GM19043 (cell line): ENCODE results near the gene GDF2.

ENCODE experiments used
- ATAC-seq: cut with Tn5 transposase; IDR thresholded peaks from one replicate; pipeline ENCODE4 v1.9.1; 2021; ENCODE audit warnings: low read depth; ENCODE audit not compliant: unreplicated experiment

GDF2 gene

DNA sequence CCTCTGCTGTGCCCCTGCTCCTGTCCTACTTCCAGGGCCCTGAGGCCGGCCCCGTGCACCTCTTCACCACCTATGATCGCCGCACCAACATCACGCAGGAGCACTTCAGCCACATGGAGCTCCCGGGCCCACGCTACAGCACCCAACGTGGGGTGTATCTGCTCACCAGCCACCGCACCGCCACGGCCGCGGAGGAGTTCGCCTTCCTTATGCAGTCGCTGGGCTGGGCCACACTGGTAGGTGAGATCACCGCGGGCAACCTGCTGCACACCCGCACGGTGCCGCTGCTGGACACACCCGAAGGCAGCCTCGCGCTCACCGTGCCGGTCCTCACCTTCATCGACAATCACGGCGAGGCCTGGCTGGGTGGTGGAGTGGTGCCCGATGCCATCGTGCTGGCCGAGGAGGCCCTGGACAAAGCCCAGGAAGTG lies 27.7 kb downstream of the GDF2 start:
- ATAC-seq, result no peak

DNA sequence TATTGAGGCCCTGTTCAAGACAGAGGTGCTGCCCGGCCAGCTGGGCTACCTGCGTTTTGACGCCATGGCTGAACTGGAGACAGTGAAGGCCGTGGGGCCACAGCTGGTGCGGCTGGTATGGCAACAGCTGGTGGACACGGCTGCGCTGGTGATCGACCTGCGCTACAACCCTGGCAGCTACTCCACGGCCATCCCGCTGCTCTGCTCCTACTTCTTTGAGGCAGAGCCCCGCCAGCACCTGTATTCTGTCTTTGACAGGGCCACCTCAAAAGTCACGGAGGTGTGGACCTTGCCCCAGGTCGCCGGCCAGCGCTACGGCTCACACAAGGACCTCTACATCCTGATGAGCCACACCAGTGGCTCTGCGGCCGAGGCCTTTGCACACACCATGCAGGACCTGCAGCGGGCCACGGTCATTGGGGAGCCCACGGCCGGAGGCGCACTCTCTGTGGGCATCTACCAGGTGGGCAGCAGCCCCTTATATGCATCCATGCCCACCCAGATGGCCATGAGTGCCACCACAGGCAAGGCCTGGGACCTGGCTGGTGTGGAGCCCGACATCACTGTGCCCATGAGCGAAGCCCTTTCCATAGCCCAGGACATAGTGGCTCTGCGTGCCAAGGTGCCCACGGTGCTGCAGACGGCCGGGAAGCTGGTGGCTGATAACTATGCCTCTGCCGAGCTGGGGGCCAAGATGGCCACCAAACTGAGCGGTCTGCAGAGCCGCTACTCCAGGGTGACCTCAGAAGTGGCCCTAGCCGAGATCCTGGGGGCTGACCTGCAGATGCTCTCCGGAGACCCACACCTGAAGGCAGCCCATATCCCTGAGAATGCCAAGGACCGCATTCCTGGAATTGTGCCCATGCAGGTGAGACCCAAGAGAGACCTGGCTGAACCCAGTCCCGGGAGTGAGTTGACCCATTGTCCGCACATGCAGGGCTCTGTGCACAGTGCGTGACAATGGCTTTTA lies 28.7 kb downstream of the GDF2 start:
- ATAC-seq, result no peak

DNA sequence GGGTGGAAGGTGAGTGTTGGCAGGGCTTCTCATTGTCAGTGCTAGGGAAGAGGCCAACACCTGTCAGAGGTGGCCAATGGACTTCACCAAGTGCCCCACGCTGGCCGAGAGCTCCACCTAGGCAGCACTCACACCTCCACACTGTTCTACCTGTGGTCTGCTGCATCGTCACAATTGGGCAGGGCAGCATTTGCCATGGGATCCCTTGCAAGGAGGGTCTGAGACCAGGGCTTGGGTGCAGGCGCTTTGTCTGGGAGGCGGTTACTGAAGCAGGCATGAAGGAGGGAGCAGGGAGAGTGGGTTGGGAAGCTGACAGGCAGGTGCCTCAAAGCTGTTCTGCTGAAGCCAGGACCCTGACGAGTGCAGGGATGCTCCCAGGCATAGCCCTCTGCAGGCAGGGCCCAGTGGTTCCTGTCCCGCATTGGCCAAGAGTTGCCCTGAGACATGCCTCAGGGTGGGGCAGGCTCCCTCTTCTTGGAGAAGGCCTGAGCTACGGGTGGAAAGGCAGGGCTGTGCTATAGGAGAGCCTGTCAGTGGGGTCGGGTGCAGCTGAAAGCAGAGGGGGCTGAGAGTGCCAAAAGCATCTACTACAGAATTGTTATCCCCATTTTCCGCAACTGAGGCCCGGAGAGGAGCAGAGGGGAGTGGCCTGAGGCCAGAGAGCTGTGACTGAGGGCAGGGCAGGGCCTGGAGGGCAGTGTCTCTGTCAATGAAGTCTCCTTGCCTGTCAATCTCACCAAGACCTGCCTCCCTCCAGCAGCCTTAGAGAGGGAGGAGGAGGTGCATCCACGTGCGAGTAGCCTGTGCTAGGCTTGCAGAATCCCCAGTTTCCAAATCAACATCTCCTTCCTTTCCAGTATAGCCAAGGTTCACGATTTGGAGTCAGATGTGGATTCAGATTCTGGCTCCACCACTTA lies 29.9 kb downstream of the GDF2 start:
- ATAC-seq, result no peak

DNA sequence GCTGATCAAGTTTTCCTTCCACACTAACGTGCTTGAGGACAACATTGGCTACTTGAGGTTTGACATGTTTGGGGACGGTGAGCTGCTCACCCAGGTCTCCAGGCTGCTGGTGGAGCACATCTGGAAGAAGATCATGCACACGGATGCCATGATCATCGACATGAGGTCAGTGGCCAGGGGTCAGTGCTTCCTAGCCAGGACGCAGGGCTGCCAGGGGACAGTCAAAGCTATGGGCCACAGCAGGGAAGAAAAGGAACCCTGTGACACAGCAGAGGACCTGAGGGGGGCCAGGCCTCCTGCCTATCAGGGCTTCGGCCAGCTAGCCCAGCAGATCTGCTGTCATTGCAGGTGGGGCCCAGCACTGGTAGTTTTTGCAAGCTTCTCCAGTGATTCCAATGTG lies 31.1 kb downstream of the GDF2 start:
- ATAC-seq, result no peak

DNA sequence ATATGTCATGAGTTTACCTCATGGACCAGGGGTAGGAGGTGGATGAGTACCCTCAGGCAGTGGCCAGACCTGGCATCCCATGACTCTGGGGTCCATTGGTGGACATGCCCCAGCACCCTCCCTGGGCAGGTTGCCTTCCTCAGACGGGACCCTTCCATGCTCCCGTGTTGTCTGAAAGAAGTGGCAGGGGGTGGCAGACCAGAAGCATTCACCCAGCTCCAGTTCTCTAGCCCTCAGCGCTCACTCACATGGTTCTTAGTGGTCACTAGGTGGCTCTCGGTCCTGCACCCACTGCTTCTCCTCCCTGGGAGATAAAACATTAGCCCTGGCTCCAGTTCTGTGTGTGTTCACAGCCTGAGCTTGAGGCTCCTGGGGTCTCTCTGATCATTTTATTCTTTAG lies 31.9 kb downstream of the GDF2 start:
- no peak for ATAC-seq

DNA sequence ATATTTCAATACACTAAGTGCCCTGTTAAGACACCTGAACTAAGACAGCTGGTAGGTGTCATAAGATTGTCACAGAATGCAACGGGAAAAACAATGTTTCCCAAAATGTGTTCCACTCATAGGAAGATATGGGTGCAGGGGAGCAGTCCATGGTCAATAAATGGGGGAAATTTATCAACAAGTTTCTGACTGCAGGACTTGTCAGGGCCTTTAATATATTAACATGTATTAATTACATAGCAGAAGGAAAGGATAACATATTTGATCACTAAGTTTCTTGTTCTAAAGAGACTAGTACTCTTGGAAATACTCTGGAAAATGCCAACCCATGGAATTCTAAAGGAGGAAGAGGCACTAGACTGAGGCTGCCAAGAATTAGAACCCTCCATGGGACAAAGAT lies 32.6 kb downstream of the GDF2 start:
- no peak for ATAC-seq

DNA sequence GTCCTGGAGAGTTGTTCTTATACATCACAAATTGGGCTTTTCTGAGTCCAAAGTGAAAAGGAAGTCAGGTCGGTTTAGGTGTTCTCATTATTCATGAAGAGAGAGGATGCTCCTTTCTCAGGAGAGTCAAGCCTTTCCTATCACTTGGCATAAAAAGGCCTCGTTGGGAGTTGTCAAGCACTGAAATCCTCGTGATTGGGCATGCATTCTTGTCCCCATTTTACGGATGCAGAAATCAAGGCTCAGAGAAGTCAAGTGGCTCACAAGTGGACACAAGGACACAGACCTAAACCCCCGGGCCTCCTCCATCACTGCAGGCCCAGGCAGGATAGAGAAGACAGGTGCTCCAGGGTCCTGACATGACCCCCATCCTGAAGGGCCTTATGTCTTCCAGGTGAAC lies 34.5 kb downstream of the GDF2 start:
- no peak for ATAC-seq

DNA sequence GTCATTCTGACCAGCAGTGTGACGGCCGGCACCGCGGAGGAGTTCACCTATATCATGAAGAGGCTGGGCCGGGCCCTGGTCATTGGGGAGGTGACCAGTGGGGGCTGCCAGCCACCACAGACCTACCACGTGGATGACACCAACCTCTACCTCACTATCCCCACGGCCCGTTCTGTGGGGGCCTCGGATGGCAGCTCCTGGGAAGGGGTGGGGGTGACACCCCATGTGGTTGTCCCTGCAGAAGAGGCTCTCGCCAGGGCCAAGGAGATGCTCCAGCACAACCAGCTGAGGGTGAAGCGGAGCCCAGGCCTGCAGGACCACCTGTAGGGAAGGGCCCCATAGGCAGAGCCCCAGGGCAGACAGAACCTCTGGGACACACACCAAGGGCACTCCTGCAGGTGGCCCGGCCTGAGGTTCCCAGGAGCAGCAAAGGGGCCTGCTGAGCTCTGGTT lies 34.9 kb downstream of the GDF2 start:
- ATAC-seq, result no peak

DNA sequence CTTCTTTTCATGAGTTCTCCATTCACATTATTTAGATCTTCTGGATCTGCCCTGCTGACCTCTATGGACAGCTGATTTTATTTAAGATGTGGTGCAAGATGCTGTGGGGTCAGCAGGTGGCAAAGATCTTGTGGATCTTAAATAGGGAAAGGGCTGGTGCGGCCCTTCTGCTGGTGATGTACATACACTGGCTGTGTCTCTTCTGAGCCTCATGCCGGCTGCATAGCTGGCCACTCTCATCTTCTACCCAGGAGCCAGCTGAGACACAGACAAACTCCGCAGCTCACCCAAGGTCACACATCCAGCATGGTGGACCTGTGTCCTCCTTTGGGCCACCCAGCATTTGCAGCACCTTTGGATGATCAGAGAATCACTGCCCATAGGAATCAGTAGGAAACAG lies 35.7 kb downstream of the GDF2 start:
- ATAC-seq, result no peak

DNA sequence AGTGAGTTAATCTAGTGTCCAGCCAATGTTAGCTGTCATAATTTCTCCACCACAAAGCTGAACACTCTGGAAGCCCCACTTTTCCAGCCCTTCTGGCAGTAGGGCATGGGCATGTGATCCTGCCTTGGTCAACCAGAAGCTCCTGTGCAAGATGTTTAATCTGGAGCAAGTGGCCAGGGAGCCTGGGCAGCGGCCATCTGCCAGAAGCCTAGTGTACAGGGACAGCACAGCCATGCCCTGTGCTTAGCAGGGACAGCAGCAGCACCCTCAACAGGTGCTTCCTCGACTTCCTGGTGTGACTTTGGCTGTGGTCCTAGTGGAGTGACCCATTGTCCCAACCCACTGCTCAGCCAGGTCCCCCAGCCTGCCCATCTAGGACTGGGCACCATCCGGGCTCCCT lies 36.2 kb downstream of the GDF2 start:
- ATAC-seq, result no peak

DNA sequence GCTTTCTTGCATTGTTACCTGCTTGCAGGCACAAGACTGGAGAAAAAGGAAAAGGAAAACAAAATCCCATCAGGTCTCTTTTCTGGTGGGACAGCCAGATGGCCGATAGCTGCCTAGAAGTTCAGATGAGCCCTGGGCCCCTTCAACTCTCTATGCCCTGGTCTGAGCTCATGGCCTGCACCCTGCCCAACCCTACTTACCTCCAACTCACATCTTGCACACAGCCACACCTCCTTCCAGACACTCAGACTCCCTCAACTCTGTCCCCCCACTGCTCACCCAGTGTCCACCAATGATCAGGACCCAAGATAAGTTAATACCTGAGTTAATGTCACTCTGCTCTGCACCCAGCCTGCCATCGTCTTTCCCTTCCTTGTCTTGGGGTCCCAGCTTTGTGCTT lies 36.8 kb downstream of the GDF2 start:
- ATAC-seq, result no peak

DNA sequence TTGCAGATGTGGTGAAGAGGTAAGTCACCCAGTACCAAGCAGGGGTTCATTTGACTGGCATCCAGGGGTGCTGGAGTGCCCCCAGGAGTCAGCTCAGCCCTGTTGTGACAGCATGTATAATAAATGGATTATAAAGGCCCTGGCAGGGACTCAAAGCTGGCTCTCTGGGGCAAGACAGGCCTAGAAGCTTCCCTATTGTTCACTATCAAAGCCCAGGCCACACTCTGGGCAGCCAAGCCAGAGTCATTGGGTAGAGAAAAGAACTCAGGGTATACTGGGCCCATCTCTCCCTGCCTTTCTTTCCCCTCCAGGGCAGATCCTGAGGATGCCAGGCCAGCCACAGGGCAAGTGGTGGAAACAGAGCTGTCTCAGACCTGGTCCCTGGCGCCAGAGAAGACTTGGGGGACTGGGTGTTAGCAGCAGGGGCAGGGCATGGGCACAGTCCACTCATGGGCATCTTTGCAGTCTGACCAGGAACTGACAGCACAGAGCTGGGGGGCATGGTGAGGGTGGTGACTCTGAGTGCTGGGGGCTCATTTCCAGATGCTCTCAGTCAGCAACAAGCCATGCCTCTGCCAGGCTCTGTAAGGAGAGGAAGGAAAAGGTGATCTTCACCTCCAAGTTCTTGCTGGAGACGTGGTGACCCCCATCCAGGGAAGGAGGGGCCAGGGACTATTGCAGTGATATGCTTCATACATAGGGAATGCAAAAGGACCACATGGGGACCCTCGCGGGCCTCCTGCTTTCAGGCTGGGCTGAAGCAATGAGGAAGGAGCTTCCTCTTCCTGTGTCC lies 37.6 kb downstream of the GDF2 start:
- ATAC-seq, result no peak

DNA sequence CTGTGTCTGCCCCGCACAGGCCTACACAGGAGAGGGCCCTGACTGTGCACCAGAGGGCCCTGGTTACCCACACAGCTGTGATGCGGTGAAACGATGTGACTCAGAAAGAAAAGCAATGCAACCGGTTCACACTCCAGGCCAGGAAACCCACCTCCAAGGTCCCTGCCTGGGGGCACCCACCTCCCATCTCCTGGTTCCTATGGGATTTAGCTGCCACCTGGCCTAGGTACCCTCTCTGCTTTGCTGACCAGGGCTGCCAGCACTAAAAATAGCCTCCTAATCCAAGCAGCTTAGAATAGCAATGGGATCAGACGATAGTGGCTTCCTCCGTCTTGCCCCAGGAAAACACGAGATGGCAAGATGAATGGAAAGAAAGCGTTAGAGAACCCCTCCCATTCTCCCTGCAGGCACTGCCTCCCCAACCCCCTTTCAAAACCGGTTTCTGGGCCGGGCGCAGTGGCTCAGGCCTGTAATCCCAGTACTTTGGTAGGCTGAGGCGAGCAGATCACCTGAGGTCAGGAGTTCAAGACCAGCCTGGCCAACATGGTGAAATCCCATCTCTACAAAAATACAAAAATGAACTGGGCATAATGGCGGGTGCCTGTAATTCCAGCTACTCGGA lies 38.3 kb downstream of the GDF2 start:
- no peak for ATAC-seq

DNA sequence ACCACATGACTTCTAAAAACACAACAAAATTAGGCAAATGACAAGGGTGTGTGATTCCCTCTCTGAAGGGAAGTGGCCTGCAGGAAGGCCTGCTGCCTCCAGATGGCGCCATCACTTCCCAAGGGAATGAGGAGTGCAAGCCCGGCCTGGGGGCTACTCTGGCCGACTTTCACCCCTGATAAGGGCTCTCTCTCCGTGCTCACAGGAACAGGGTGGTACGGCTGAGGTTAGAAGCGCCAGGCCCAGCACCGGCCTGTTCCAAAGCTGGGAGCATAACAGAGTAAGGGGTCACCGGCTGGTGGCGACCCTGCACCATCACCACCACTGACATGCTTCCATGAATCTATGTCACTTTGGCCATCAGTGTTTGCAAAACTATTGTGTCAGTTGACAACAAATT lies 39.0 kb downstream of the GDF2 start:
- no peak for ATAC-seq

DNA sequence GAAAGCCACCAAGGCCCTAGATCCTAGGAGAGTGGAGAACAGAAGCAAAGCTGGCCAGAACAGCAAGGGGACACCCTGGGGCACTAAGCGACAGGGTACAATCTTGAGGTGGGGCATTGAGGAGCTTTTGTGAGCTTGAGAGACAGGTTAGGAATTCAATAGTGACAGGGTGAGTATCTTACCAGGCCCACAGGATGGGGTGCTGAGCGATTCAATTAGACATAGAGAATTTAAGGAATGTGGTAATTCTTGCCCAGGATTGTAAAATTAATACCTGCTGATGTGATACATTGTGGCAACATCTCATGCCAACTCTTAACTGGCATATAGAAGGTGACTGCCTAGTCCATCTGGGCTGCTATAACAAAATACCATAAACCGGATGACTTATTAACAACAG lies 39.9 kb downstream of the GDF2 start:
- ATAC-seq, result no peak

DNA sequence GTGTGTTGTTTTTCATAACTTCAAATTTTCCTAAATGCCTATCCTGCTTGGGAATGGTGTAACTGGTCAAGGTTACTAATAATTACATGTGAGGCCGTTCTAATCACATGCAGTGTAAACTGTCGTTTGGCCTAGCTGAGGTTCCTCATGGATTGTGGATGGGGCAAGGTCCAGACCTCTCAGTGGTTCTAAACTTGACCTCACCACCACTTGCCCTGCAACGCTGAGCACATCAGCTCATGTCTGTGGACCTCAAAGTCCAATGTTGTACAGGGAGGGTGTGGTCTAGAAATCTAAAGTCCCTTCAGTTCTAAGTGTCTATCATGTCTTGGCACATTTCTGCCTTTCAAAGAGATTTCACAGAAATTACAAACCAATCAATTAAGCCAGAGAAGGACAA lies 41.5 kb downstream of the GDF2 start:
- ATAC-seq, result no peak

DNA sequence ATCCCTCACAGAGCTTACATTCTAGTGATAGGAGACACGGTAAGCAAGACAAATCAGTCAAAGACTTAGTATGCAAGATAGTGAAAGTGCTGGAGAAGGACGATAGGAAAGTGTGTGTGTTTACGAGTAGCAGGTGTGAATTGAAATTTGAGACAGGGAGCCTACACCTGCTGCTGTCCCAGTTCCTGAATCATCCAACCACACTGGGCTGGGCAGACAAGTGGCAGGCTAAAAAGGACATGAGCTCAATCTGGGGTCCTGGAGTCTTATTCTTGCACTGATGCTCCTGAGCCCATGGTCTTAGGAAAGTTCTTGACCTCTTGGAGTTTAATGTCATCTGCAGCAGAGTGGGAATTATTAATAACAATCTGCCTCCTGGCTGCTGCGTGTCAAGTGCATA lies 42.1 kb downstream of the GDF2 start:
- no peak for ATAC-seq

DNA sequence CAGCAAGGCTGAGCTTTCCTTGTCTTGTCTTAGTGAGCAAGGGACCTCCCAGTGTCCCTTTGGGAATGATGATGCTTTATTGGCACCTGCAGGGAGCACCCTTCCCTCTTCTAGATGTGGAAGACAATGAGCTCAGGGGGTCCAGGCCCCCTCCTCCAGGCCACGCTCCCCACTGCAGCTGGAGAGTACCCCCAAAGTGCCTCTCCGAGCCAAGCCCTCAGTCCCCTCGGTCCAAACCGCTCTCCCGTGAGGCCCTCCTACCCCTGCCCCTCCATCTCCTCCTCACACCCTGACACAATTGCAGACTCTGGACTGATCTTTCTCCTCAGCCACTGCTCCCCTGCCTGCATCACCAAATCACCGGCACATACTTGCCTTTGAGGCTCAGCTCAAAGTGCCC lies 42.7 kb downstream of the GDF2 start:
- ATAC-seq, result no peak

DNA sequence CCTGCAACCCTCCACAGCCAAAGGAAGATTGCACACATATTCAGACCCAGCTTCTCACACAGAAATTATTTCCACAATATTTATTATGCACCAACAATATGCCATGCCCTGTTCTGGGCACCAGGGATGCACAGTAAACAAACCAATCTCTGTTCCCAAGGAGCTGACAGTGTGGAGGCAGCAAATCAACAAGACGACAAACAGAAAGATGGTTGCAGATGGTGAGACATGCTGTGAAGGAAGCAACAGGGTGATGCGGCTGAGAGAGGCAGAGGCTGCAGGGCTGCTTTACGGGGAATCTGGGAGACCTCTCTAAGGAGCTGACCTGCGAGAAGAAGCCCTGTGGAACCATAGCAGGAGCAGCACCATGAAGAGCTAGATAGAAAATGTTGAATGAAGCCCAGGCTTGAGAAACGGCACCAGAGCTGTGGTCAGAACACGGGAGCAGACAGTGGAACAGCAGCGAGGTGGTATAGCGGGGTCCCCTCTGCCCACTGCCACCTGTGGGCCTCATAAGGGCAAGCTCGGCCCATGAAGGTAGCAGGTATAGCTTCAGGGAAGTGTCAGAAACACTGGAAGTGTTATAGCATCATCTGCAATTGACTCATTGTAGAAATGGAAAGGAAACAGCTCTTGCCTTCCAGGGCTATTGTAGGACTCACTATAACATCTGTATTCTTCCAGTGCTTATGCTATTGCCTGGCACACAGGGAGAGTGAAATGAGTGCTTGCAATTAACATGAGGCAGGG lies 43.4 kb downstream of the GDF2 start:
- no peak for ATAC-seq
